OCI-LY3 (cell line): ENCODE data around the gene NLRC3.

Experiments
- CTCF ChIP-seq: fragments of 200-600, 300-600 bp; sonication (generic); IDR thresholded peaks from 2 replicates; pipeline ENCODE4 v1.5.1; 2014; ENCODE audit warnings: antibody characterized with exemption, low read length, low read depth
- EZH2phosphoT487 ChIP-seq: fragments of 200-600 bp; shearing (Covaris generic); IDR thresholded peaks from 2 replicates; pipeline ENCODE4 v1.6.1; 2018; ENCODE audit warnings: antibody characterized with exemption, mixed run types, low read depth

DNA sequence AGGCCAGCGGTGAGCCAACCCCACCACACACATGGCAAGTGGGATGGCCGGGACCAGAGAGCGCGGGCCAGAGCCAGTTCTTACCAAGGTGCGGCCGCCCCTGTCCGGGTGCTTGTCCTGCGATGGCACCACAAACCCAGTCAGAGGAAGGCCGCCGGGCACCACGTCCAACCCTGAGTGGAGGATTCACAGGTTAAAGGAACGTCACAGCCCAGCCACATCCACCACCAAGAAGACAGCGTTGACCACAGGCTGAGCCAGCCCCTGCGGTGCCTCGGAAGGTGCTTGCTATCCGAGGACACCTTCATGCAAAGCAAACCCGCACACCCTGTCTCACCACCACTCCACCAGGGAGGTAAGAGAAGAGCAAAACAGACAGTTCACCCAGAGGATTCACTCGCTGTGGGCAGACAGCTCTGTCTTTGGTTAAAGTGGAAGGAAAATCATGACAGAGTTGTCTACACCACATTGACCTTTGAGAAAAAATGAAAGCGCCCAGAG, 18.4 kb upstream of the NLRC3 start:
- TF ChIP-seq CTCF (no peak), EZH2phosphoT487 (no peak)
